GM23338 (cell line): ENCODE results near the gene TENM4.

Experiments
- CREB1 ChIP-seq: fragments of 250-450 bp; sonication (Bioruptor Pico); IDR thresholded peaks from 2 replicates; pipeline ENCODE4 v1.5.0; 2020; ENCODE audit warnings: low read depth, mild to moderate bottlenecking, moderate library complexity
- ETS1 ChIP-seq: IDR thresholded peaks from 2 replicates; pipeline ENCODE4 v1.6.1; 2016; ENCODE audit warnings: antibody characterized with exemption
- EZH2 ChIP-seq: fragments of 200-600 bp; sonication (generic); IDR thresholded peaks from one replicate; pipeline ENCODE4 v1.8.0; 2017; ENCODE audit warnings: antibody characterized with exemption, mild to moderate bottlenecking, low read depth; ENCODE audit not compliant: unreplicated experiment
- EZH2phosphoT487 ChIP-seq: fragments of 200-600 bp; sonication (generic); IDR thresholded peaks from one replicate; pipeline ENCODE4 v1.8.1; 2018; ENCODE audit warnings: antibody characterized with exemption; ENCODE audit not compliant: unreplicated experiment
- JUNB ChIP-seq: IDR thresholded peaks from one replicate; pipeline ENCODE4 v1.6.1; 2016; ENCODE audit warnings: antibody characterized with exemption; ENCODE audit not compliant: unreplicated experiment
- NANOG ChIP-seq: IDR thresholded peaks from 2 replicates; pipeline ENCODE4 v1.6.1; 2016; ENCODE audit warnings: antibody characterized with exemption, borderline replicate concordance
- POLR2AphosphoS5 ChIP-seq: IDR thresholded peaks from 2 replicates; pipeline ENCODE4 v1.6.1; 2016; ENCODE audit warnings: antibody characterized with exemption, low read depth
- REST ChIP-seq: IDR thresholded peaks from one replicate; pipeline ENCODE4 v1.6.1; 2018; ENCODE audit warnings: antibody characterized with exemption; ENCODE audit not compliant: unreplicated experiment
- STAT1 ChIP-seq: IDR thresholded peaks from one replicate; pipeline ENCODE4 v1.6.1; 2016; ENCODE audit warnings: antibody characterized with exemption; ENCODE audit not compliant: unreplicated experiment
- ZNF114 ChIP-seq: fragments of 250-450 bp; sonication (Bioruptor Pico); IDR thresholded peaks from 2 replicates; pipeline ENCODE4 v1.5.0; 2020; ENCODE audit warnings: mild to moderate bottlenecking, moderate library complexity
- ZNF331 ChIP-seq: fragments of 250-450 bp; sonication (Bioruptor Pico); IDR thresholded peaks from 2 replicates; pipeline ENCODE4 v1.5.0; 2020; ENCODE audit warnings: low read depth, mild to moderate bottlenecking, moderate library complexity
- TF ChIP-seq, protein P1 (sequence below), 2 experiments: fragments of 200-600 bp in 1 of 2; sonication (generic) in 1 of 2; conservative IDR thresholded peaks; 2 replicates each; pipeline versions ENCODE4 v1.5.1 to v1.6.1; 2016 to 2017; ENCODE audit warnings: antibody characterized with exemption in 2 of 2, low read depth in 2 of 2, mild to moderate bottlenecking in 2 of 2, moderate library complexity in 1 of 2
- TF ChIP-seq, protein P2 (sequence below): fragments of 250-450 bp; sonication (Bioruptor Pico); IDR thresholded peaks from 2 replicates; pipeline ENCODE4 v1.5.0; 2020; ENCODE audit warnings: mild to moderate bottlenecking, moderate library complexity

DNA sequence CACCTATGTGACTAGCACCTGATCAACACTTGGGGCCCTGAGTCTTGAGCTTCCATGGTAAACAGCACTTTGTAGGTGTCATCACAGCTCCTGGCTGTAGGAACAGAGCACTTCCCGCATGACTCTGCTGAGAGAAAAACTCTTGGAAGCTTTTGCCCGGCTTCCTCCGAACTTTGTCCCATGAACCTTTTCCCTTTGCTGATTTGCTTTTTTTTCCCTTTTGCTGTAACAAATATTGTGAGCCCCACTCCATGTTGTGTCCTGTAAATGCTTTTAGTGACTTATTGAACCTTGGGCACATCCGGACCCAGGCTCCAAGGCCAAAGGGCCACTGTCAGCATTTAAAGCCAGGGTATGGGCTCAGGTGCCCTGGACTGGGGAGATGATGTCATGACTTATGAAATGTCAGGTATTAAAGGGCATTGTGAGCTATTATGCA, 391.1 kb downstream of the TENM4 start:
- no peak for TF ChIP-seq ZNF331
- TF ChIP-seq, protein P1, sequence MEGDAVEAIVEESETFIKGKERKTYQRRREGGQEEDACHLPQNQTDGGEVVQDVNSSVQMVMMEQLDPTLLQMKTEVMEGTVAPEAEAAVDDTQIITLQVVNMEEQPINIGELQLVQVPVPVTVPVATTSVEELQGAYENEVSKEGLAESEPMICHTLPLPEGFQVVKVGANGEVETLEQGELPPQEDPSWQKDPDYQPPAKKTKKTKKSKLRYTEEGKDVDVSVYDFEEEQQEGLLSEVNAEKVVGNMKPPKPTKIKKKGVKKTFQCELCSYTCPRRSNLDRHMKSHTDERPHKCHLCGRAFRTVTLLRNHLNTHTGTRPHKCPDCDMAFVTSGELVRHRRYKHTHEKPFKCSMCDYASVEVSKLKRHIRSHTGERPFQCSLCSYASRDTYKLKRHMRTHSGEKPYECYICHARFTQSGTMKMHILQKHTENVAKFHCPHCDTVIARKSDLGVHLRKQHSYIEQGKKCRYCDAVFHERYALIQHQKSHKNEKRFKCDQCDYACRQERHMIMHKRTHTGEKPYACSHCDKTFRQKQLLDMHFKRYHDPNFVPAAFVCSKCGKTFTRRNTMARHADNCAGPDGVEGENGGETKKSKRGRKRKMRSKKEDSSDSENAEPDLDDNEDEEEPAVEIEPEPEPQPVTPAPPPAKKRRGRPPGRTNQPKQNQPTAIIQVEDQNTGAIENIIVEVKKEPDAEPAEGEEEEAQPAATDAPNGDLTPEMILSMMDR (conservative IDR thresholded peaks at IDR 0.05; ENCODE audit: low read depth in 2 of 2), result no peak
- TF ChIP-seq STAT1, result no peak
- TF ChIP-seq POLR2AphosphoS5, result no peak
- no peak for TF ChIP-seq EZH2
- no peak for TF ChIP-seq ETS1
- TF ChIP-seq EZH2phosphoT487, result no peak
- TF ChIP-seq REST, result no peak
- no peak for TF ChIP-seq CREB1
- TF ChIP-seq ZNF114 (CRISPR knock-in tag), result no peak
- no peak for TF ChIP-seq JUNB
- no peak for TF ChIP-seq NANOG
- TF ChIP-seq, protein P2, sequence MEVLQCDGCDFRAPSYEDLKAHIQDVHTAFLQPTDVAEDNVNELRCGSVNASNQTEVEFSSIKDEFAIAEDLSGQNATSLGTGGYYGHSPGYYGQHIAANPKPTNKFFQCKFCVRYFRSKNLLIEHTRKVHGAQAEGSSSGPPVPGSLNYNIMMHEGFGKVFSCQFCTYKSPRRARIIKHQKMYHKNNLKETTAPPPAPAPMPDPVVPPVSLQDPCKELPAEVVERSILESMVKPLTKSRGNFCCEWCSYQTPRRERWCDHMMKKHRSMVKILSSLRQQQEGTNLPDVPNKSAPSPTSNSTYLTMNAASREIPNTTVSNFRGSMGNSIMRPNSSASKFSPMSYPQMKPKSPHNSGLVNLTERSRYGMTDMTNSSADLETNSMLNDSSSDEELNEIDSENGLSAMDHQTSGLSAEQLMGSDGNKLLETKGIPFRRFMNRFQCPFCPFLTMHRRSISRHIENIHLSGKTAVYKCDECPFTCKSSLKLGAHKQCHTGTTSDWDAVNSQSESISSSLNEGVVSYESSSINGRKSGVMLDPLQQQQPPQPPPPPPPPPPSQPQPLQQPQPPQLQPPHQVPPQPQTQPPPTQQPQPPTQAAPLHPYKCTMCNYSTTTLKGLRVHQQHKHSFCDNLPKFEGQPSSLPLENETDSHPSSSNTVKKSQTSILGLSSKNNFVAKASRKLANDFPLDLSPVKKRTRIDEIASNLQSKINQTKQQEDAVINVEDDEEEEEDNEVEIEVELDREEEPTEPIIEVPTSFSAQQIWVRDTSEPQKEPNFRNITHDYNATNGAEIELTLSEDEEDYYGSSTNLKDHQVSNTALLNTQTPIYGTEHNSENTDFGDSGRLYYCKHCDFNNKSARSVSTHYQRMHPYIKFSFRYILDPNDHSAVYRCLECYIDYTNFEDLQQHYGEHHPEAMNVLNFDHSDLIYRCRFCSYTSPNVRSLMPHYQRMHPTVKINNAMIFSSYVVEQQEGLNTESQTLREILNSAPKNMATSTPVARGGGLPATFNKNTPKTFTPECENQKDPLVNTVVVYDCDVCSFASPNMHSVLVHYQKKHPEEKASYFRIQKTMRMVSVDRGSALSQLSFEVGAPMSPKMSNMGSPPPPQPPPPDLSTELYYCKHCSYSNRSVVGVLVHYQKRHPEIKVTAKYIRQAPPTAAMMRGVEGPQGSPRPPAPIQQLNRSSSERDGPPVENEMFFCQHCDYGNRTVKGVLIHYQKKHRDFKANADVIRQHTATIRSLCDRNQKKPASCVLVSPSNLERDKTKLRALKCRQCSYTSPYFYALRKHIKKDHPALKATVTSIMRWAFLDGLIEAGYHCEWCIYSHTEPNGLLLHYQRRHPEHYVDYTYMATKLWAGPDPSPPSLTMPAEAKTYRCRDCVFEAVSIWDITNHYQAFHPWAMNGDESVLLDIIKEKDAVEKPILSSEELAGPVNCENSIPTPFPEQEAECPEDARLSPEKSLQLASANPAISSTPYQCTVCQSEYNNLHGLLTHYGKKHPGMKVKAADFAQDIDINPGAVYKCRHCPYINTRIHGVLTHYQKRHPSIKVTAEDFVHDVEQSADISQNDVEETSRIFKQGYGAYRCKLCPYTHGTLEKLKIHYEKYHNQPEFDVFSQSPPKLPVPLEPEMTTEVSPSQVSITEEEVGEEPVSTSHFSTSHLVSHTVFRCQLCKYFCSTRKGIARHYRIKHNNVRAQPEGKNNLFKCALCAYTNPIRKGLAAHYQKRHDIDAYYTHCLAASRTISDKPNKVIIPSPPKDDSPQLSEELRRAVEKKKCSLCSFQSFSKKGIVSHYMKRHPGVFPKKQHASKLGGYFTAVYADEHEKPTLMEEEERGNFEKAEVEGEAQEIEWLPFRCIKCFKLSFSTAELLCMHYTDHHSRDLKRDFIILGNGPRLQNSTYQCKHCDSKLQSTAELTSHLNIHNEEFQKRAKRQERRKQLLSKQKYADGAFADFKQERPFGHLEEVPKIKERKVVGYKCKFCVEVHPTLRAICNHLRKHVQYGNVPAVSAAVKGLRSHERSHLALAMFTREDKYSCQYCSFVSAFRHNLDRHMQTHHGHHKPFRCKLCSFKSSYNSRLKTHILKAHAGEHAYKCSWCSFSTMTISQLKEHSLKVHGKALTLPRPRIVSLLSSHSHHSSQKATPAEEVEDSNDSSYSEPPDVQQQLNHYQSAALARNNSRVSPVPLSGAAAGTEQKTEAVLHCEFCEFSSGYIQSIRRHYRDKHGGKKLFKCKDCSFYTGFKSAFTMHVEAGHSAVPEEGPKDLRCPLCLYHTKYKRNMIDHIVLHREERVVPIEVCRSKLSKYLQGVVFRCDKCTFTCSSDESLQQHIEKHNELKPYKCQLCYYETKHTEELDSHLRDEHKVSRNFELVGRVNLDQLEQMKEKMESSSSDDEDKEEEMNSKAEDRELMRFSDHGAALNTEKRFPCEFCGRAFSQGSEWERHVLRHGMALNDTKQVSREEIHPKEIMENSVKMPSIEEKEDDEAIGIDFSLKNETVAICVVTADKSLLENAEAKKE (CRISPR knock-in tag), result no peak
